HepG2 (cell line): ENCODE results near the gene CD68. TPM values are rescaled to one million over a fixed set of nuclear protein-coding genes. Genes with fewer than 3 reads are reported as not detected.

Source experiments
- DZIP1 ChIP-seq: sonication (generic); formaldehyde crosslinking; IDR thresholded peaks from 2 replicates; pipeline ENCODE4 v1.5.0; 2020; ENCODE audit warnings: mild to moderate bottlenecking, missing genetic modification reagents
- ELF1 ChIP-seq: sonication (generic); formaldehyde crosslinking; IDR thresholded peaks from 2 replicates; pipeline ENCODE4 v1.4.0; 2020; ENCODE audit warnings: missing genetic modification reagents
- GTF3A ChIP-seq: sonication (generic); formaldehyde crosslinking; conservative IDR thresholded peaks from 2 replicates; pipeline ENCODE4 v1.4.0; 2020; ENCODE audit warnings: mild to moderate bottlenecking, missing genetic modification reagents
- HNRNPH1 ChIP-seq: fragments of 200-400 bp; formaldehyde crosslinking; optimal IDR thresholded peaks from 2 replicates; pipeline ENCODE3; 2017; ENCODE audit warnings: mild to moderate bottlenecking, low read depth, low read length
- KAT8 ChIP-seq: IDR thresholded peaks from 2 replicates; pipeline ENCODE4 v1.6.1; 2016; ENCODE audit warnings: missing genetic modification reagents, missing compliant biosample characterization
- PHF8 ChIP-seq: sonication (generic); formaldehyde crosslinking; IDR thresholded peaks from 2 replicates; pipeline ENCODE4 v1.5.0; 2020; ENCODE audit warnings: missing genetic modification reagents
- POLR2A ChIP-seq, 2 experiments: IDR thresholded peaks; 2 replicates each; pipeline ENCODE4 v1.6.1; 2011; ENCODE audit warnings: low read depth in 2 of 2, low read length in 2 of 2, mild to moderate bottlenecking in 1 of 2, moderate library complexity in 1 of 2; ENCODE audit not compliant: insufficient read depth in 1 of 2
- TCF12 ChIP-seq, 2 experiments: fragments of 450-650 bp in 1 of 2; sonication (generic) in 1 of 2; formaldehyde crosslinking in 1 of 2; IDR thresholded peaks; 2 replicates each; pipeline versions ENCODE4 v1.6.1 to v1.8.0; 2017 to 2022; ENCODE audit warnings: antibody characterized with exemption in 1 of 2, mild to moderate bottlenecking in 1 of 2, missing genetic modification reagents in 1 of 2, moderate library complexity in 1 of 2
- THAP7 ChIP-seq: sonication (generic); formaldehyde crosslinking; IDR thresholded peaks from 2 replicates; pipeline ENCODE4 v1.8.1; 2023; ENCODE audit warnings: mild to moderate bottlenecking, missing genetic modification reagents
- ZBED4 ChIP-seq: sonication (generic); formaldehyde crosslinking; IDR thresholded peaks from 2 replicates; pipeline ENCODE4 v1.4.0; 2020; ENCODE audit warnings: missing genetic modification reagents, borderline replicate concordance
- ZFP91 ChIP-seq: sonication (generic); formaldehyde crosslinking; IDR thresholded peaks from 2 replicates; pipeline ENCODE4 v1.9.0; 2022; ENCODE audit warnings: missing genetic modification reagents, mild to moderate bottlenecking, borderline replicate concordance
- ZNF331 ChIP-seq: sonication (generic); formaldehyde crosslinking; IDR thresholded peaks from 2 replicates; pipeline ENCODE4 v1.4.0; 2020; ENCODE audit warnings: missing genetic modification reagents
- ZNF574 ChIP-seq: sonication (generic); formaldehyde crosslinking; IDR thresholded peaks from 2 replicates; pipeline ENCODE4 v1.4.0; 2020; ENCODE audit warnings: missing genetic modification reagents
- ZNF792 ChIP-seq: IDR thresholded peaks from 2 replicates; pipeline ENCODE4 v1.6.1; 2016
- polyA plus RNA-seq, 8 experiments: library from polyadenylated mRNA; depleted of rRNA in 3 of 8; stranded (reverse) in 7 of 8; unstranded in 1 of 8; fragments of >200 nt; fragmentation: Illumina TruSeq in 4 of 8; extraction: Trizol in 4 of 8; gene quantifications; 2 replicates each; pipeline versions ENCODE4 v1.2.1 to v1.2.3, GENCODE V29; 2011 to 2016; ENCODE audit warnings: low read depth in 4 of 8, missing spikeins in 1 of 8, mixed read lengths in 1 of 8; ENCODE audit not compliant: insufficient read depth in 1 of 8
- total RNA-seq, 5 experiments: library from RNA; depleted of rRNA; stranded (reverse); fragments of >200 nt; fragmentation: Illumina TruSeq; extraction: Trizol; gene quantifications; 2 replicates each; pipeline ENCODE4 v1.2.3, GENCODE V29; 2016; ENCODE audit warnings: low read depth in 1 of 5

The CD68 gene
- total and polyA plus RNA-seq, 2 of the 13 experiments (the other 11 are each of a cell fraction or from before 2014, with no cell fraction given), result 10.3 to 104 TPM

DNA sequence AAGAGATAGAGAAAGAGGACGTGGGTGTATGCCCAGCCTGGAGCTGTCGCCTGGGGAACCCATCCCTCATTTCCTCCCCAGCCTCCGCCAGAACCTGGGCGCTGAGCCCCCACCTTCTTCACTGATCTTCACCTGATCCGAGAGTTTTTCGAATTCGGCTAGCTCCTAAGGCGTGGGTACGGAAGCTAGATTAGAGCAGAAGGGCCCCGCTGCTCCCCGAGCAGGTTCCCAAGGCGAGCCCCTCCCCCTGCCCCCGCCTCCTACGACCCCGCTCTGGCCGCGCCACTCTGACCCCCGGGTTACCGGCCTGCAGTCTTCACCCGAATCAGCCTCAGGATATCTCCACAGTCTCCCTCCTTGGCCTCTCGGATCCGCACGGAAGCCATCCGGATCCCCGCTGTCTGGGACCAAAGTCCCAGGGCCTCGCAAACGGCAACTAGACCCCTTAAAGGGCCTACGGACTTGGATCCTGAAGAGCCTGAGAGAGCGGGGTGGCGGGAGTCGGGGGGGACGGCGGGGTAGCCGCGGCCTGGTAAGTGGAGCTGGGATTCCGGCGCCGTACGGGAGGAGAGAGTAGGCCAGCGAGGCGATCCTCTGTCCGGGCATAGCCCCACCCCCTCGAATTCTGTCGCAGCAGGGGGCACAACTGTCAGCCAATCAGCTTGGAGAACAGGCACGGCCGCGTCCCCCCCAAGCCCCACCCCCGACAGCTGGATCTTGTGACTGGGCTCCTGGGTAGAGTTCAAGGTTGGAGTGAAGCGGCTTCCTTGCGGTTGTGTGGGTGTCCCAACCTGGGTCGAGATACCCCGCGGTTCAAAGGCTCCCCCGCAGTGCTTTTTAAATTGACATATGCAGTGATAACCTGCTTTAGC, 48.0 kb downstream of the CD68 start, which contains the start of gene SAT2 (continued):
- TF ChIP-seq THAP7 (no peak), TCF12 (IDR thresholded peaks at IDR 0.05) (no peak), TCF12 (CRISPR knock-in tag; IDR thresholded peaks at IDR 0.05) (no peak), ZBED4 (CRISPR knock-in tag) (peak; percentile 66; the same call in 1 of the 2 replicates), ZNF792 (CRISPR knock-in tag) (peak; percentile 76), GTF3A (CRISPR knock-in tag) (no peak), KAT8 (peak; percentile 68; the same call in 1 of the 2 replicates), ZNF574 (CRISPR knock-in tag) (peak; percentile 64), ZNF331 (peak; percentile 33; the same call in 1 of the 2 replicates), POLR2A (IDR thresholded peaks at IDR 0.05; ENCODE audit: insufficient read depth in 1 of 2, low read depth in 2 of 2, low read length in 2 of 2) (peak; percentile 83 to 89), ZFP91 (peak; percentile 57; the same call in 1 of the 2 replicates), DZIP1 (CRISPR knock-in tag) (no peak), ELF1 (no peak), HNRNPH1 (no peak), PHF8 (CRISPR knock-in tag) (peak; percentile 90)
